Lung (tissue), 12 donors: ENCODE data around the gene SLC43A1. TPM values are rescaled to one million over a fixed set of nuclear protein-coding genes. Genes with fewer than 3 reads are reported as not detected.

ENCODE experiments used
- ATAC-seq: fragments of 200-7000 bp; cut with Tn5 transposase; one replicate; pipeline ENCODE4 v1.9.1; 2020; ENCODE audit warnings: moderate number of reproducible peaks; ENCODE audit not compliant: insufficient read depth, low FRiP score
- DNase-seq, 3 donors: peaks; one replicate each; pipeline ENCODE4 v3.0.0-alpha.2; 2013 to 2017
- H3K27ac ChIP-seq, 2 donors: one replicate each; pipeline ENCODE4 v1.5.1; 2013; ENCODE audit warnings: mild to moderate bottlenecking in 2 of 2, moderate library complexity in 2 of 2, control low read depth in 1 of 2, inconsistent platforms in 1 of 2, low read depth in 1 of 2, low read length in 1 of 2
- H3K27me3 ChIP-seq, 3 donors: one replicate each; pipeline ENCODE4 v1.5.1; 2013; ENCODE audit warnings: low read length in 2 of 3; ENCODE audit not compliant: control insufficient read depth in 3 of 3, insufficient read depth in 3 of 3
- H3K36me3 ChIP-seq, 4 donors: one replicate each; pipeline ENCODE4 v1.5.1; 2013; ENCODE audit warnings: low read length in 4 of 4, mild to moderate bottlenecking in 1 of 4, moderate library complexity in 1 of 4; ENCODE audit not compliant: control insufficient read depth in 4 of 4, insufficient read depth in 4 of 4
- H3K4me1 ChIP-seq, 5 donors: one replicate each; pipeline ENCODE4 v1.5.1; 2013; ENCODE audit warnings: low read length in 5 of 5, mild to moderate bottlenecking in 2 of 5, moderate library complexity in 1 of 5; ENCODE audit not compliant: control insufficient read depth in 5 of 5, insufficient read depth in 5 of 5
- H3K4me3 ChIP-seq: one replicate; pipeline ENCODE4 v1.5.1; 2013; ENCODE audit warnings: mild to moderate bottlenecking, control low read depth, moderate library complexity
- H3K9ac ChIP-seq, 2 donors: one replicate each; pipeline ENCODE4 v1.5.1; 2013; ENCODE audit warnings: low read length in 2 of 2, control low read depth in 1 of 2; ENCODE audit not compliant: insufficient read depth in 1 of 2
- H3K9me3 ChIP-seq, 4 donors: one replicate each; pipeline ENCODE4 v1.5.1; 2013; ENCODE audit warnings: low read length in 3 of 4, mild to moderate bottlenecking in 1 of 4, moderate library complexity in 1 of 4; ENCODE audit not compliant: control insufficient read depth in 4 of 4, insufficient read depth in 3 of 4
- WGBS, 2 donors: extraction: QIAGEN DNeasy Blood & Tissue Kit; methylation state at CpG; one replicate each; pipeline ENCODE4 v1.1.7; 2013; 5-methylcytosine and 5-hydroxymethylcytosine counted together
- polyA plus RNA-seq, 2 donors: library from polyadenylated mRNA; stranded (reverse); fragments of 200-250 nt; gene quantifications; one replicate each; pipeline ENCODE4 v1.2.1, GENCODE V29; 2013
- total RNA-seq, 2 donors: library from RNA; depleted of rRNA in 1 of 2; stranded (reverse); fragments of >200 nt in 1 of 2; gene quantifications; one replicate each; pipeline ENCODE4 v1.2.1, GENCODE V29; 2014 to 2021
- TF ChIP-seq, protein P1 (sequence below): IDR thresholded peaks from 2 replicates; pipeline ENCODE4 v1.5.1; 2012; ENCODE audit warnings: mild to moderate bottlenecking; ENCODE audit errors: control extremely low read depth, extremely low read depth
- donor health status: control.
- donor health status: control.
- donor health status: Bipolar disorder and iron deficiency.
- donor health status: healthy.
- donor health status: DM: yes; HTN: yes; CAD: no.

SLC43A1 gene
- total and polyA plus RNA-seq, 4 donors: 10.3 to 18.7 (median 16.7) TPM

- Histone ChIP-seq H3K9me3 (no peaks in the 10 kb centered on the region), H3K9ac (no peak overlapping the region), H3K27me3 (no peaks in the 10 kb centered on the region), H3K4me3 (no peak overlapping the region), H3K36me3 (peaks cover 0 to 54% (median 20%) of the 10 kb centered on the region in 4 donors), H3K4me1 (no peaks in the 10 kb centered on the region), H3K27ac (no peak overlapping the region)
- 83 to 90% methylated on average over 8 of the region's 8 CpGs for WGBS, 2 donors
- TF ChIP-seq, protein P1, sequence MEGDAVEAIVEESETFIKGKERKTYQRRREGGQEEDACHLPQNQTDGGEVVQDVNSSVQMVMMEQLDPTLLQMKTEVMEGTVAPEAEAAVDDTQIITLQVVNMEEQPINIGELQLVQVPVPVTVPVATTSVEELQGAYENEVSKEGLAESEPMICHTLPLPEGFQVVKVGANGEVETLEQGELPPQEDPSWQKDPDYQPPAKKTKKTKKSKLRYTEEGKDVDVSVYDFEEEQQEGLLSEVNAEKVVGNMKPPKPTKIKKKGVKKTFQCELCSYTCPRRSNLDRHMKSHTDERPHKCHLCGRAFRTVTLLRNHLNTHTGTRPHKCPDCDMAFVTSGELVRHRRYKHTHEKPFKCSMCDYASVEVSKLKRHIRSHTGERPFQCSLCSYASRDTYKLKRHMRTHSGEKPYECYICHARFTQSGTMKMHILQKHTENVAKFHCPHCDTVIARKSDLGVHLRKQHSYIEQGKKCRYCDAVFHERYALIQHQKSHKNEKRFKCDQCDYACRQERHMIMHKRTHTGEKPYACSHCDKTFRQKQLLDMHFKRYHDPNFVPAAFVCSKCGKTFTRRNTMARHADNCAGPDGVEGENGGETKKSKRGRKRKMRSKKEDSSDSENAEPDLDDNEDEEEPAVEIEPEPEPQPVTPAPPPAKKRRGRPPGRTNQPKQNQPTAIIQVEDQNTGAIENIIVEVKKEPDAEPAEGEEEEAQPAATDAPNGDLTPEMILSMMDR: no peak
- DNase-seq (no peak), ATAC-seq (no peak)
Observed at GRCh38 chr11:57549983-57550382, 34.5 kb upstream of the SLC43A1 start.

DNA sequence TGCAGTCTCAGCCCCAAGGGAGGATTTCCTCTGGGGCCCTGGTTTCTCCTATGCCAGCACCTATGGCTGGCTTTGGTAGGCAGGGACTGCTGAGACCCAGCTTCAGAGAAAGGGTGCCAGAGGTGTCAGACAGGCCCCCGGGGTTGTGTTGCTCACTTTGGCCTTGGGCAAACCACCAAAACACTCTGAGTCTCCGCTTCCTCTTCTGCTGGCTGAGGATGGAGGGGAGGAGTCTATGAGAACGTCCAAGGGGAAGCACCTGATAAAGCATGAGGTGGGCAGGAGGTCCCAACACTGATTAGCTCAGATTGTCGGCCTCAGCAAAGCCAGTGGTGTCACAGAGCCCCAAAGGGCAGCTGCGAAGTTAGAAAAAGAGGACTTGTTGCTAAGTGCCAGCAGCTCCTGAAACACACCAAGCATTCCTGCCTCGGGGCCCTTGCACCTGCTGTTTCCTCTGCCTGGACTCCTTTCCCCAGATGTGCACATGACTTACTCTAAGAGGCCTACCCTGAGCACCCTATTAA lies 32.4 kb upstream of the SLC43A1 start:
- Histone ChIP-seq H3K27ac (no peak overlapping the region), H3K27me3 (no peaks in the 10 kb centered on the region), H3K9me3 (no peaks in the 10 kb centered on the region), H3K4me1 (no peaks in the 10 kb centered on the region), H3K36me3 (peaks cover 0 to 37% (median 20%) of the 10 kb centered on the region in 4 donors), H3K9ac (no peak overlapping the region), H3K4me3 (no peak overlapping the region)
- 27 to 44% methylated on average over 6 of the region's 6 CpGs for WGBS, 2 donors
- ATAC-seq: no peak
- TF ChIP-seq, protein P1: no peak
- no peak for DNase-seq

GRCh38 chr11:57546869-57547475 lies 31.5 kb upstream of the SLC43A1 start:
- no peak overlapping the region for H3K27ac ChIP-seq
- no peak overlapping the region for H3K4me3 ChIP-seq
- ATAC-seq (no peak), DNase-seq (no peak)
- H3K27me3 ChIP-seq: no peaks in the 10 kb centered on the region
- WGBS, 2 donors: 64 to 67% methylated on average over 5 of the region's 5 CpGs
- H3K36me3 ChIP-seq: peaks cover 0 to 31% (median 17%) of the 10 kb centered on the region in 4 donors
- no peaks in the 10 kb centered on the region for H3K4me1 ChIP-seq
- TF ChIP-seq, protein P1: no peak
- no peaks in the 10 kb centered on the region for H3K9me3 ChIP-seq
- H3K9ac ChIP-seq: no peak overlapping the region
